Measurements from ENCODE around the gene RBPMS2.

RBPMS2 gene

GRCh38 chr15:64717130-64717529 lies 58.3 kb downstream of the RBPMS2 start:
- no peak for FAIRE-seq

GRCh38 chr15:64716452-64716851 lies 58.9 kb downstream of the RBPMS2 start:
- no peak for FAIRE-seq

GRCh38 chr15:64713592-64713991 lies 61.8 kb downstream of the RBPMS2 start:
- FAIRE-seq: no peak

DNA sequence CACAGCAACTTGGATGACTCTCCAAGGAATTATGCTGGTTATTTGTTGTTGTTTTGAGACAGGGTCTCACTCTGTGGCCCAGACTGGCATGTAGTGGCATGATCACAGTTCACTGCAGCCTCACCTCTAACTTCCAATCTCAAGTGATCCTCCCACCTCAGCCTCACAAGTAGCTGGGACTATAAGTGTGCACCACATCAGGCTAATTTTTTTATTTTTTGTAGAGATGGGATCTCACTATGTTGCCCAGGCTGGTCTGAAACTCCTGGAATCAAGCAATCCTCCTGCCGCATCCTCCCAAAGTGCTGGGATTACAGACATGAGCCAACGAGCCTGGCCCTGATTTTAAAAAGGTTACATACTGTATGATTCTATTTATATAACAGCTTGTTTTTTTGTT lies 63.0 kb downstream of the RBPMS2 start:
- no peak for FAIRE-seq

GRCh38 chr15:64710676-64711428 lies 64.5 kb downstream of the RBPMS2 start:
- FAIRE-seq: no peak

- no peak for FAIRE-seq
These were observed 69.1 kb downstream of the RBPMS2 start for GRCh38 chr15:64706011-64706911.

DNA sequence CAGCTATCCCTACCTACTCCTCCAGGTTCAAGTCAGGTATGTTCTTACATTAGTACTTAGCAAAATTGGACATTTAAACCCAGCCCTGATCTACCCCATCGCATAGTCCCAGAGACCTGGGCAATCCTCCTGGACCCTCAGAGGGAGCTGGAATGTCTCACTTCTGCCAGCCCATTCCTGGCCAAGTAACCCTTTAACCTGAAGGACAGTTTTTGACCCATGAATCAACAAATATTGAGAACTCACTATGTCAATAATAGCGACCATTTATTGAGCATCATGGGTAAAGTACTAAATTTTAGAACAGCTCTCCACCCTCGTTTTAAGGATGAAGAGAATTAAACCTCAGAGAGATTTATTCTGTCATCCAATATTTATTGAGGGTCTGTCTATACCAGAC lies 70.4 kb downstream of the RBPMS2 start:
- FAIRE-seq: no peak

GRCh38 chr15:64703632-64703959 lies 71.8 kb downstream of the RBPMS2 start:
- no peak for FAIRE-seq

GRCh38 chr15:64702816-64703631 lies 72.4 kb downstream of the RBPMS2 start:
- FAIRE-seq: no peak

- no peak for FAIRE-seq
These were observed 73.8 kb downstream of the RBPMS2 start for GRCh38 chr15:64701482-64702184.

DNA sequence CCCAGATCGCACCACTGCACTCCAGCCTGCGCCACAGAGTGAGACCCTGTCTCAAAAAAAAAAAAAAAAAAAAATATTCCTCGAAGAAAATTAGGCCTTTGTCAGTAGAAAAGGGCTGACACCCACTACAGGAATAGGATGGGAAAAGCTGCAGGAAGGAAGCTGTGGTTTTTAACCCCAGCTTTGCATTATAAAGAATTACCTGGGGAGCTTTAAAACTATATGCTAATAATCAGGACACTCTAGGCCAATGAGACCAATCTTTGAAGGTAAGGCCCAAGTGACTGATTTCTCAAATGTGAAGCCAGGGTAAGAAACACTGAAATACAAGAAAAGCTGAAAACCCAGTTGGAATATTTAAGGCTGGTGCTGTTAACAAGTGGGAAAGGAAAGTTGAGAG lies 74.3 kb downstream of the RBPMS2 start:
- no peak for FAIRE-seq

- no peak for FAIRE-seq
These were observed 75.5 kb downstream of the RBPMS2 start for GRCh38 chr15:64699751-64700388.

GRCh38 chr15:64698823-64699222 lies 76.6 kb downstream of the RBPMS2 start:
- FAIRE-seq: no peak

- no peak for FAIRE-seq
These were observed 77.4 kb downstream of the RBPMS2 start for GRCh38 chr15:64697911-64698369.

DNA sequence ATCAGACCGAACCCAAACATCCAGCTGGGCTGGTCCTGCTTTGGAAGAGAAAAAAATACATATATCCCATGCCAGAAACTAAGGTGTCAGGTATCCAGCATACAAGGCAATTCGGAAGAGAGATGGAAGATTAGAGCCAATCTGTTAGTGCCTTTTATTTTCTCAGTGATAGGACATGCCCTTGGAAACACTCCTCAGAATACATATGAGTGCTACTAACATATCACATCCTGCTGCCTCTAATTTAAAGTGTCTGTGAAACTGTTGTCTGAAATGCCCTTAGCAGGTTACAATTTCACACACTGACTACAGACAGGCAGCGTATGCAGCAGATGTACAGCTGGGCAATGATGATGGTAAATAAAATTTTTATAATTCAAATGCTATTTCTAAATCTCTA lies 78.9 kb downstream of the RBPMS2 start:
- FAIRE-seq: no peak

DNA sequence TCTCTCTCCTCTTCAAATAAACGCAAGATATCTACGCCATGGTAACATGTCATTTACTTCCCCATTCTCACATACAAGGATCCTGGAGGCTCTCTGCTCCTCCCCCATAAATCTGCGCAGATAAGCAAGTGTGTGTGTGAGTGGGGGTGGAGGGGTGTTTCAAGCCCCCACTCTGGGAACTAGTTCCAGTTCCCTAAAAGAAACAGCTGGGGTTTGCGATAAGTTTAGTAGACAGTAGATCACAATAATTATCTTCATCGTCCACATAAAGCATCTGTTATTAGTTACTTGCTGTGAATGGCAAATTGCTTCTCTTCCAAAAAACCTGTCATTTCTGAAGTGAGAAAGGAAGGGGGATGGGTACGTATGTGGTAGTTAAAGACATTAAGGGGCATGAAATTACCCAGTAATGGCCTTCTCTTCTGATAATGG lies 79.8 kb downstream of the RBPMS2 start:
- FAIRE-seq: no peak

DNA sequence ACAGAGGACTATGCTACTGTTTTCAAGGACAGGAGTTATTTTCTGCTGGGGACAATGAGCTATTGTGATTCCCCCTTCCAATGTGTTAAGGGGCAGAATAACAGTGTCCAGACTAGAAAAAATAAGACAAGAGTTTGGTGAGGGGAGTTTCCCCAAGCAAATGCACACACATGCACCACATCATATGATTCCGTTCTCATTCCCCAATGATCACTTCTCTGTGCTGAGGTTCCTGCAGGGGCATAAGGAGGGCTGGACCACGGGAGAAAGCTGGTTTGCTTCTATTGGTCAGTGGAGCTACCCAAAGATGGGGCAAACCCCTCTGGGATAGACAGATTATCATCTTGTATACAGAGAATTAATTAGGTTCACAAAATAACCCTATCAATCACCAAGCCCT lies 80.6 kb downstream of the RBPMS2 start:
- no peak for FAIRE-seq

- no peak for FAIRE-seq
These were observed 82.3 kb downstream of the RBPMS2 start for GRCh38 chr15:64693134-64693533.

- FAIRE-seq: no peak
These were observed 83.4 kb downstream of the RBPMS2 start for GRCh38 chr15:64691896-64692565.

- no peak for FAIRE-seq
These were observed 84.7 kb downstream of the RBPMS2 start for GRCh38 chr15:64690578-64691296.

GRCh38 chr15:64690008-64690407 lies 85.4 kb downstream of the RBPMS2 start:
- no peak for FAIRE-seq

Measured in A204.1 (cell line).